HTR-8/SVneo (cell line): ENCODE data around the gene LRP1-AS.

Source experiments
- DNase-seq: peaks from one replicate; pipeline ENCODE4 v3.0.0; 2011; ENCODE audit warnings: low spot score, mixed read lengths; ENCODE audit not compliant: insufficient read length
- FAIRE-seq: peaks from 2 replicates; lab custom pipeline; 2011; peaks lifted over from hg19 to GRCh38; lab: Jason Lieb, UNC

Gene LRP1-AS

GRCh38 chr12:57162553-57163125, 15.2 kb upstream of the LRP1-AS start:
- DNase-seq, result no peak
- FAIRE-seq, result no peak

DNA sequence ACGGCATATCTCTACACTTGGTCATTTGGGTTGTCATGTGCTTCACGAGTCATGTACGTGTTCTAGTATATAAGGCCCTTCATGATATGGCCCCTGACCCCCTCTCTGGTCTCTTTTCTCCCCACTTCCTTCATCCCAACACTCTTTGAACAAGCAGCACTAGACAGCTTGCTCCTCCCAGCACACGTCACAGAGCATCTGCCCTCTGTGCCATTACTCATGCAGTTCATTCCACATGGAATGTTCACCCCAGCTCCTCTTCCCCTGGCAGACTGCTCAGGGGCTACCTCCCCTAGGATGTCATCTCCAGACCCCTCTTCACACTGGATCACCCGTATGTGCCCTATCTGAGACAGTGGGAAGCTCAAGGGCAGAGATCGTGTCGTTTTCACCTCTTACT, 14.1 kb upstream of the LRP1-AS start:
- FAIRE-seq (no peak), DNase-seq (no peak)

DNA sequence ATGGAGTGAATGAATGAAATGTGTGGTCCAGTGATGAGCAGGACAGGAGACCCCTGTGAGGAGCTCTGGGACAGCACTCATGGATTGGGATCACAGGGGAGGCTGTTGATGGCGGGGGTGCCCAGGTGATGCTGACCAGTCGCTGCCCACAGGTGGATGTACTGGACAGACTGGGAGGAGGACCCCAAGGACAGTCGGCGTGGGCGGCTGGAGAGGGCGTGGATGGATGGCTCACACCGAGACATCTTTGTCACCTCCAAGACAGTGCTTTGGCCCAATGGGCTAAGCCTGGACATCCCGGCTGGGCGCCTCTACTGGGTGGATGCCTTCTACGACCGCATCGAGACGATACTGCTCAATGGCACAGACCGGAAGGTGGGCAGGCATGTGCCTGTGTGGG, 13.3 kb upstream of the LRP1-AS start:
- FAIRE-seq, result no peak

GRCh38 chr12:57160040-57160439, 12.6 kb upstream of the LRP1-AS start:
- DNase-seq (no peak), FAIRE-seq (no peak)

More for the DNA sequence above, 13.3 kb upstream of the LRP1-AS start:
- no peak for DNase-seq

DNA sequence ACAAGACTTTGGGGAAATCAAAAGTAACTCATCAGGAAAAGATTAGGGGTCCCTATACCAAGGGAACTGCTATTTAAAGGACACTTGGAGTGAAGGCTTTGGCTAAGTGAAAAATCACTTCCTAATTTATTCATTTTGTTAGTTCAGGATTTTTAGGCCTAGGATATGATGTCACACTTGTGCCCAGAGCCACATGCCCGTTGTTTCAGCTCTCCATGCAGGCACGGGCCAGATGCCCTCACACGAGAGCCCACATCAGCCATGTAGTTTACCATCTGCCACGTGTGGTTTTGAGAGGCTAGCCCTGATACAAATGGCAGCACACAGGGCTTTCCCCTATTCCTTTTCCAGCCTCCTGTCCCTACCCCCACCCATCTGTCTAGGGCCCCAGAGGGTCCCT, 11.9 kb upstream of the LRP1-AS start:
- DNase-seq (no peak), FAIRE-seq (no peak)

DNA sequence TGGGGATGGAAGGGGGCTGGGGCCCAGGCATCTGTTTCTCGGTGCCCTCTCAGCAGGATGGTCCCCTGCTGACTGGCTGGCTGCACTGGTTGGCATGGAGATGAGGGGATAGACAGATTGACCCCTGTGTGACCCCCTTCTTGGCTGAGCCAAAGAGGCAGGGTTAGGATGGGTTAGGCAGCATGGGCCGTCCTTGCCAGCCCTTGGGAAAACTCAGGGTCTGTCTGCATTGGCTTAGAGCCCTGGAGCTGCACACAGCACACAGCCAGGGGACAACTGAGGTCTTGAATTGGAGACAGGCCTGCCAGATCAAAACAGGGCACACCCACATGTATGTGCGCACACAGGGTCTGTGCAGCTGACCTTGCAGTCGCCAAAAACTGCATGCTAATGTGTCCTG, 11.2 kb upstream of the LRP1-AS start:
- no peak for FAIRE-seq
- DNase-seq, result no peak

GRCh38 chr12:57158186-57158585, 10.8 kb upstream of the LRP1-AS start:
- DNase-seq, result no peak
- FAIRE-seq, result no peak

DNA sequence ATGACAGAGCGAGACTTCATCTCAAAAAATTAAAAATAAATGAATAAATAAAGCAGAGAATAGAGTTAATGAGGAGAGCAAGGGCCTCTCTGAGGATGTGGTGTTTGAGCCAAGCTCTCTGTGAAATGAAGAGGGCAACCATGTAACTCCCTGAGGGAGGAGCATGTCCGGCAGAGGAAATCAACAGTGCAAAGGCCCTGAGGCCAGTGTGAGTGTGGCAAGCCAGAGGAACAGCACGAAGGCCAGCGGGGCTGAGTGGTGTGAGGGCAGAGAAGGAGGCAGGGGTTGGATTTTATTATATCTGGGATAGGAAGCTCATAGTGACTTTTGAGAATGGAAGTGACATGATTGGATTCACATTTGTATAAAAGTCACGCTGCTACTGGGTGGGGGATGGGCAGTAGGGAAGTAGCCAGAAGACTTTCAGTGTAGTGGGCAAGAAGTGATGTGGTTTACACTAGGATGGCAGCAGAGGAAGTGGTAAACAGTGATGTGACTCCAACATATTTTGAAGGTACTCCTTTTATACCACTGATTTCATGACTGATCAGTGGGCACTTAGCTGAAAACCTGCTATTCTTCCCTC, 10.3 kb upstream of the LRP1-AS start:
- FAIRE-seq (no peak), DNase-seq (no peak)

DNA sequence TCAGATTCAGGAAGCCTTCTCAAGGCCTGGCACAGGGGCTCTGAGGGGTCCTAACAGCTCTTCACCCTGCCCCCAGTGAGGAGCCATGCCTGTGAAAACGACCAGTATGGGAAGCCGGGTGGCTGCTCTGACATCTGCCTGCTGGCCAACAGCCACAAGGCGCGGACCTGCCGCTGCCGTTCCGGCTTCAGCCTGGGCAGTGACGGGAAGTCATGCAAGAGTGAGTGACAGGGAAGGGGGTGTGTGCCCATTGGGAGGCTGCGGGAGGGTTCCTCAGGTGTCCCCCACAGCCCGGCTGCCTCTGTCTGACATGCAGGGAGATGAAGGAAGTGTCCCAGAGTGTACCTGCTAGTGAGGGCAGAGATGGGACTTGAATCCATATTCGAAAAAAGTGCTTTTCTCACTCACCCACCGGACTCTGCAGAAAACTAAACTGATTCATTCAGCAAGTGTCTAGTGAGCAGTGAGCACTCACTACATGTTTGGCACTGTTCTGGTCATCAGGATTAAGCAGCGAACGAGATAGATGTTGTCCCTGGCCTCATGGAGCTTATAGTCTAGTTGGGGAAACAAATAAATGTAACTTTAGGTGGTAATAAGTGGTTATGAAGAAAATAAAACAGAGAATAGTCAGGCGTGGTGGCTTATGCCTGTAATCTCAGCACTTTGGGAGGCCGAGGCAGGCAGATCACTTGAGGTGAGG, 9.4 kb upstream of the LRP1-AS start:
- no peak for DNase-seq
- FAIRE-seq, result no peak

DNA sequence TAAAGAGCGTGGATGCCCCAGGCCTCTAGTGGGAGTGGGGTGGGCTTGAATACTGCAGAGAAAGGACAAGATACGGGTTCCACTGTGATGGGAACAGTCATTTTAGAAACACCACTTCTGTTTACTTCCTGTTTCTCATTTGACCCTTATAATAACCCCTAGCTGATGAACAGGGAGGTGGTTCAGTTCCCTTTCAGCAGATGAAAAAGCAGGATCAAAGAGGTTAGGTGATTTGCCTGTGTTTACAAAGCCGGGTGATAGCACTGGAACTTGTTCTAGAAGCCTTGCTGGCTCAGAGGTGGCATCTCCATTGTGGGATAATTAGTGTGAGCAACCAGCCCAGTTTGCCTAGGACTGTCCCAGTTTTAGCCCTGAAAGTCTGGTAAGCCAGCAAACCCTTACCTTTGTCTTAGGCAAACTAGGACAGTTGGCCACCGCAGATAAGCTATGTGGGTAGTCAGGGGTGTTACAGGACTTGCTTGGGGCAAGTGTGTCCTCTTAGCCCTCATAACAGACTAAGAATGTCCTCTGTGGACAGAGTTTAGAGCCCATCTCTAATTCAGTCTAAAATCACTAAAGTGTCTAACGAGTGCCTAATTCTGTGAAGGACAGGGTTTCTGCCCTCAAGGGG, 7.5 kb upstream of the LRP1-AS start:
- no peak for DNase-seq

DNA sequence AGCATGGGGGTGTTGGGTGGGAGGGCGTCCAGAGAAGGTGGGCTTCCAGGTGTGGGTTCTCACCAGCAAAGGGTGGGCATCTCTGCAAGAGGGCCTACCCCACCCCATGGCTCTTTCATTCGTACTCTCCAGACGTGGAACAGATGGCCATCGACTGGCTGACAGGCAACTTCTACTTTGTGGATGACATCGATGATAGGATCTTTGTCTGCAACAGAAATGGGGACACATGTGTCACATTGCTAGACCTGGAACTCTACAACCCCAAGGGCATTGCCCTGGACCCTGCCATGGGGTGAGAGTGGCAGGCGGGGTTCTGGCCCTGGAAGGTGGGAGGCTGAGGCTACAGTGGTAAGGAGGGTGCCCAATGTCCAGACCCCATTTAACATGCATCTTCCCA, 6.7 kb upstream of the LRP1-AS start:
- FAIRE-seq (no peak), DNase-seq (no peak)

More for the DNA sequence above, 7.5 kb upstream of the LRP1-AS start:
- no peak for FAIRE-seq

- DNase-seq (no peak), FAIRE-seq (no peak)
Observed at GRCh38 chr12:57153415-57153997, 6.1 kb upstream of the LRP1-AS start.

- DNase-seq, result no peak
- no peak for FAIRE-seq
Observed at GRCh38 chr12:57152639-57153038, 5.2 kb upstream of the LRP1-AS start.

DNA sequence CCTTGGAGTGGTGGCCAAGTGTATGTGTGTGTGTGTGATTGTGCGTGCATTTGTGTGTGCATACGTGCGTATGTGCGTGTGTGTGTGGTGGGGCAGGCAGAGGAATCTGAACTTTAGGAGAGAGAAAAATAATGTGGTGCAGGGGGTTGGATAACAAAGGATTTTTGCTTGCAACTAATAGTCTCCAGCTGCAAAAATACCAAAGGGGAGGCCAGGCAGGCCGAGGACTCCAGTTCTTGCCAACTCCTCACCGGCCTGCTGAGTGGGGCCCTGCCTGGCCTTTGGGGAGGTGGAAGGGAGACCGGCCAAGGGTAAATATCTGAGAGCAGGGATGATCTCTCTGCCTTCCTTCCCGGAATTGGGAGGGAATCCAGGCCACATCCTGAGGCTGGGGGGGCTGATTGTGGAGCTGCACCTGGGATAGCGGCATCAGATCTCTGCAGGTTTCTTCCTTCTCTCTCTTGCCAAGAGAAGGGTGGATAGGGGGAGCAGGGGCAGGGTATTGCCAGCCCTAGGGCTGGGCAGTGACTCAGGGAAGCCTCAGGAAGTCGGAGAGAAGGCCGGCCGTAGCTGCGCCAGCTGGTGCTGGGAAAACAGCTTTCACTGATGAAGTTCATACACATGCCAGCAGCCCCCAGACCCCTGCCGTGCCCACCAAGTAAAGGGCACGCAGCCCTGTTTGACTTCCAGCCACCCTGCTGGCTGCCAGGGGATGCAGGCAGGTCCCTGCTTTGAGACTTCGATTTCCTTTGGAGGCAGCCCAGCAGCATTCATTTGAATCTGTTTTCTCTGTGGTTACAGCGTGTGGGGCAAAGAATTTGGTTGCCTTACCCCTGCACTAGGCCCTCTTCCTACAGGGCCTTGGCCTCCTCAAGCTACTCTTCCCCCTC, 4.6 kb upstream of the LRP1-AS start:
- FAIRE-seq (no peak), DNase-seq (no peak)

DNA sequence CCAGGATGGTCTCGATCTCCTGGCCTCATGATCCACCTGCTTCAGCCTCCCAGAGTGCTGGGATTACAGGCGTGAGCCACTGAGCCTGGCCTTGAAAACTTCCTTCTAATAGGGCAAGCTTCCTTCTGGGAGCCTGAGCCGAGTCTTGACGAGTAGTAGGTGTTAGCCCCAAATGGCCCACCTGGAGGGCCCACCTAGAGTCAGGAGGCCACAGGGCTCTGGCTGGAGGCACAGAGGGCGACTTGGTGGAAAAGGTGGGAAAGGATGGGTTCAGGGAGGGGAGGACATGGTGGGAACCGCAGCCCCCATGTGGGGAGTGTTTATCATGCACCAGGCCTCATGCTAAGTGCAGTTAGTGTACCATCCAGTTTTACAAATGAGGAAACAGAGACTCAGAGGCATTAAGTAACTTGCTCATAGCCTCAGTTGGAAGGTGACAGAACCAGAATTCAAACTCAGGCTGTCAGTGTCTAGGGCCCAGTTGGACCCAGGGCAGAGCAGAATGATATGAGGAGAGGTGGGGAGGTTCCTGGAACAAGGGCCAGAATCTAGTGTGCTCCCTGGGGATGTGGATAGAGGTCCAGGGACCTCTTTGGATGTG, 3.1 kb upstream of the LRP1-AS start:
- no peak for FAIRE-seq
- DNase-seq, result no peak

DNA sequence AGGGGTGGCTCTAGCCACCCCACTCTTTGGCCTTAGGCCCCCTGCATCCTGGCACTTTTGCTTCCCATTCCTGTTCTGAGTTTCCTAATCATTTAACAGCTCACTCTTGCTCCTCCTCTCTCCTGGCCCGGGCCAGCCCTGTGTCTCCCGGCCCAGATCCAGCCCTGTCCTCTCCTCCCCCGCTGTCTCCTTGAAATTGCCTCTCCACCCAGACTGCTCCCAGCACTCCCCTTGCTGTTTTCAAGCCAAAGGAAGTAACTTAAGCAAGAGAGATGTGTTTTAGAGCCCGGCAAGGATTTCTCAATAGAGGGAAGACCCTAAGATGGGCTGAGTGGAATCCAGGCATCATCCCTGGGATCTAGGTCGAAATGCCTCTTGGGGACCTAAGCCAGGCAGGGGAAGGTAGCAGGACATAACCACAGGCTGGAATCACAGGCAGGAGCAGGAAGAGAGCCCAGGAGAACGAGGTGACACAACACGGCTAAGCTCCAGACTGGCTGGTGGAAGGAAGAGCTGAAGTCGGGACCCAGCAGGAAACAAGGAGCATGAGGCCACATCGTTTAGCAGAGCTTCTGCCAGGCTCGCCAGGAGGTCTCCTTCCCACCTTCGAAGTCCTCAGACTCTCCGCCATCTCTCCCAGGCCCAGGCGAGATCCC, 2.0 kb upstream of the LRP1-AS start:
- no peak for DNase-seq
- FAIRE-seq, result no peak

DNA sequence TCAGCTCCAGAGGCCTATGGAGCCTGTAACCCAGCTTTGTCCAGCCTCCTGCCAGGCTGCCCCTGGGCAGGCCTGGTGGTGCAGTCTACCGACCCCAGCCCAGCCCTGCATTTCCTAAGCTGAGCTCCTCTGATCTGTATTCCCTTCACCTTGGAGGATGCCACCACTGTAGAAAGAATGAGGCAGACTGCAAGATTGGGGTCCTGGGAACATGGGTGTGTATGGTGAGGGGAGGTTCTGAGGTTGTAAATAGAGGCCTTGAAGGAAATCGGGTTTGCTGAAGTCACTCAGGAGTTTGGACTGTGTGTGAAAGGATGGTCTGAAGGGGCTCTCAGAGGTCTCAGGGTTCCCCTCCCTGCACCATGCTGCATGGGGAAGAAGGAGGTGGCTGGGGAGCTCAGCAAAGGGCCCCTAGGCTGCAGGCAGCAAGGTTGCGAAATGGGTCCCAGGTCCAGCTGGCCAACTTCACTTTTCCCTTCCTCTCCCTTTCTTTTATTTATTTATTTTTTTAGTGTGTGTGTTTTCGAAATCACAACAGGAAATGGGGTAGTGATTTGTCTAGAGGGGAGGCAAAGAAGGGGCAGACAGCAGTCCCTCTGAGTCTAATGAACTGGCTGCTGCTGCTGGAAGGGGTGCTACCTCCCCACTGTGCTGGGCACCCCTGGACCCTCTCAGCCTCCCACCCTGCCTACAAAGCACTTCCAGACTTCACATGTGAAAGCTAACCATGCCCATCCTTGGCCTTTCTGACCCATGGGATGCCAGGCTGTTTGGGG, 1.2 kb upstream of the LRP1-AS start:
- no peak for FAIRE-seq

GRCh38 chr12:57146092-57146491, 1.3 kb downstream of the LRP1-AS start:
- FAIRE-seq (no peak), DNase-seq (no peak)

More for the DNA sequence above, 1.2 kb upstream of the LRP1-AS start:
- DNase-seq, result no peak
